C4-2B (cell line): ENCODE data around the gene COL6A5.
"Not testable (repeated sequence)": the region's sequence is repeated elsewhere in the genome, so short reads cannot be mapped to it uniquely, and the experiment has no call there.

Experiments used
- H3K27ac ChIP-seq: fragments of 450-650 bp; 2 replicates; pipeline ENCODE4 v1.5.1; 2017
- CTCF ChIP-seq: fragments of 450-650 bp; conservative IDR thresholded peaks from 2 replicates; pipeline ENCODE4 v1.5.1; 2017; ENCODE audit warnings: mild to moderate bottlenecking
- ZFX ChIP-seq: fragments of 450-650 bp; IDR thresholded peaks from 2 replicates; pipeline ENCODE4 v1.6.1; 2017

Gene COL6A5

GRCh38 chr3:130323503-130323902 lies 22.0 kb upstream of the COL6A5 start:
- H3K27ac ChIP-seq: no peak overlapping the region
- no peak for TF ChIP-seq ZFX
- TF ChIP-seq CTCF: no peak

- no peak for TF ChIP-seq ZFX
- no peak for TF ChIP-seq CTCF
- H3K27ac ChIP-seq: no peak overlapping the region
Observed at GRCh38 chr3:130340766-130341165, 4.7 kb upstream of the COL6A5 start.

- TF ChIP-seq ZFX (no peak), CTCF (no peak)
- no peak overlapping the region for H3K27ac ChIP-seq
Observed at GRCh38 chr3:130341388-130341787, 4.1 kb upstream of the COL6A5 start.

- no peak overlapping the region for H3K27ac ChIP-seq
- TF ChIP-seq CTCF (no peak), ZFX (no peak)
Observed at GRCh38 chr3:130341882-130342281, 3.6 kb upstream of the COL6A5 start.

GRCh38 chr3:130342821-130343661 lies 2.4 kb upstream of the COL6A5 start:
- no peak overlapping the region for H3K27ac ChIP-seq
- TF ChIP-seq CTCF: no peak
- TF ChIP-seq ZFX: no peak

- not testable (repeated sequence) for H3K27ac ChIP-seq
Observed at GRCh38 chr3:130348258-130348657, 2.8 kb downstream of the COL6A5 start.

GRCh38 chr3:130354430-130354829 lies 9.0 kb downstream of the COL6A5 start:
- TF ChIP-seq ZFX (no peak), CTCF (no peak)
- no peak overlapping the region for H3K27ac ChIP-seq

- no peak for TF ChIP-seq CTCF
- no peak for TF ChIP-seq ZFX
Observed at GRCh38 chr3:130374033-130374432, 28.6 kb downstream of the COL6A5 start.

More at GRCh38 chr3:130374033-130374432, 28.6 kb downstream of the COL6A5 start:
- no peak overlapping the region for H3K27ac ChIP-seq
